ENCODE data around the gene RAC3.

DNA sequence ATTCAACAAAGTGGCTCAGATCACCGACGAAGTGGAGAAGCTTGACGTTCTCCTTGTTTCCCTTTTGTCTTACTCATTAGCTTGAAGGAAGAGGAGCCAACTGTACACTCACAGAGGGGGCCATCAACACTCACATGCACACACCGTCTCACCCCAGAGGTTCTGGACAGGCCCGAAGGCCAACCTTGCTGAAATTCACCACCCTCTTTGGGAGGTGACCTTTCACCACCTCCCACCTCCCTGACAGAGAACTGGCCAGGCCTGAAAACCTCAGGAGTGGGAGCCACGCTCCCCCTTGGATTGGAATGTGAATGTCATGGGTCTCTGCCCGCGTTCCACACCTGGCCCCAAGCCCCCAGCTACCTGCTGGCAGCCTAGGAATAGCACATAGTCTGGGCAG, 4.0 kb downstream of the RAC3 start:
- TF ChIP-seq, protein P1, sequence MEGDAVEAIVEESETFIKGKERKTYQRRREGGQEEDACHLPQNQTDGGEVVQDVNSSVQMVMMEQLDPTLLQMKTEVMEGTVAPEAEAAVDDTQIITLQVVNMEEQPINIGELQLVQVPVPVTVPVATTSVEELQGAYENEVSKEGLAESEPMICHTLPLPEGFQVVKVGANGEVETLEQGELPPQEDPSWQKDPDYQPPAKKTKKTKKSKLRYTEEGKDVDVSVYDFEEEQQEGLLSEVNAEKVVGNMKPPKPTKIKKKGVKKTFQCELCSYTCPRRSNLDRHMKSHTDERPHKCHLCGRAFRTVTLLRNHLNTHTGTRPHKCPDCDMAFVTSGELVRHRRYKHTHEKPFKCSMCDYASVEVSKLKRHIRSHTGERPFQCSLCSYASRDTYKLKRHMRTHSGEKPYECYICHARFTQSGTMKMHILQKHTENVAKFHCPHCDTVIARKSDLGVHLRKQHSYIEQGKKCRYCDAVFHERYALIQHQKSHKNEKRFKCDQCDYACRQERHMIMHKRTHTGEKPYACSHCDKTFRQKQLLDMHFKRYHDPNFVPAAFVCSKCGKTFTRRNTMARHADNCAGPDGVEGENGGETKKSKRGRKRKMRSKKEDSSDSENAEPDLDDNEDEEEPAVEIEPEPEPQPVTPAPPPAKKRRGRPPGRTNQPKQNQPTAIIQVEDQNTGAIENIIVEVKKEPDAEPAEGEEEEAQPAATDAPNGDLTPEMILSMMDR (IDR thresholded peaks at IDR 0.05), result no peak
- no peak for TF ChIP-seq POLR2AphosphoS5 (IDR thresholded peaks at IDR 0.05)

All from transverse colon (tissue), 4 donors.